Measurements from ENCODE around the gene ZEB2.

The ZEB2 gene

GRCh38 chr2:144519934-144520731, at the start of gene ZEB2:
Gene ZEB2, minus strand, starts transcription at chr2:144520119. Its CDS starts 2,769 bp downstream, at chr2:144517350.
- DNase-seq (ENCODE audit: low spot score) = peak; percentile 88

GRCh38 chr2:144567745-144568144, 47.8 kb upstream of the ZEB2 start:
- DNase-seq (ENCODE audit: low spot score) = no peak

GRCh38 chr2:144566448-144566847, 46.5 kb upstream of the ZEB2 start:
- no peak for DNase-seq (ENCODE audit: low spot score)

- DNase-seq (ENCODE audit: low spot score) = no peak
Observed at GRCh38 chr2:144560251-144560650, 40.3 kb upstream of the ZEB2 start.

- DNase-seq (ENCODE audit: low spot score) = no peak
Observed at GRCh38 chr2:144559681-144560080, 39.8 kb upstream of the ZEB2 start.

GRCh38 chr2:144559242-144559641, 39.3 kb upstream of the ZEB2 start:
- DNase-seq (ENCODE audit: low spot score) = no peak

- DNase-seq (ENCODE audit: low spot score) = no peak
Observed at GRCh38 chr2:144554492-144555210, 34.7 kb upstream of the ZEB2 start.

- no peak for DNase-seq (ENCODE audit: low spot score)
Observed at GRCh38 chr2:144553379-144553778, 33.5 kb upstream of the ZEB2 start.

- no peak for DNase-seq (ENCODE audit: low spot score)
Observed at GRCh38 chr2:144552821-144553220, 32.9 kb upstream of the ZEB2 start.

- DNase-seq (ENCODE audit: low spot score) = no peak
Observed at GRCh38 chr2:144550911-144551310, 31.0 kb upstream of the ZEB2 start.

GRCh38 chr2:144550084-144550483, 30.2 kb upstream of the ZEB2 start:
- no peak for DNase-seq (ENCODE audit: low spot score)

- DNase-seq (ENCODE audit: low spot score) = no peak
Observed at GRCh38 chr2:144548532-144549191, 28.7 kb upstream of the ZEB2 start.

GRCh38 chr2:144548088-144548487, 28.2 kb upstream of the ZEB2 start:
- no peak for DNase-seq (ENCODE audit: low spot score)

GRCh38 chr2:144547494-144547893, 27.6 kb upstream of the ZEB2 start:
- no peak for DNase-seq (ENCODE audit: low spot score)

- no peak for DNase-seq (ENCODE audit: low spot score)
Observed at GRCh38 chr2:144546933-144547332, 27.0 kb upstream of the ZEB2 start.

GRCh38 chr2:144545787-144546186, 25.9 kb upstream of the ZEB2 start:
- no peak for DNase-seq (ENCODE audit: low spot score)

GRCh38 chr2:144544053-144544452, 24.1 kb upstream of the ZEB2 start:
- DNase-seq (ENCODE audit: low spot score) = no peak

GRCh38 chr2:144541396-144541795, 21.5 kb upstream of the ZEB2 start:
- no peak for DNase-seq (ENCODE audit: low spot score)

GRCh38 chr2:144539289-144539782, 19.4 kb upstream of the ZEB2 start:
- DNase-seq (ENCODE audit: low spot score) = no peak

- no peak for DNase-seq (ENCODE audit: low spot score)
Observed at GRCh38 chr2:144535300-144535699, 15.4 kb upstream of the ZEB2 start.

GRCh38 chr2:144533221-144533620, 13.3 kb upstream of the ZEB2 start:
- no peak for DNase-seq (ENCODE audit: low spot score)

- no peak for DNase-seq (ENCODE audit: low spot score)
Observed at GRCh38 chr2:144530596-144530995, 10.7 kb upstream of the ZEB2 start.

GRCh38 chr2:144529841-144530240, 9.9 kb upstream of the ZEB2 start:
- DNase-seq (ENCODE audit: low spot score) = no peak

Data from hematopoietic multipotent progenitor cell treated with erythropoietin and hydrocortisone succinate and interleukin-3 and kit ligand, for 17 days (in vitro differentiated cells).